HepG2 (cell line): ENCODE data around the gene CTXN3.

Experiments used
- AKNA ChIP-seq: sonication (generic); formaldehyde crosslinking; IDR thresholded peaks from 2 replicates; pipeline ENCODE4 v1.4.0; 2020; ENCODE audit warnings: missing genetic modification reagents, borderline replicate concordance
- CTCF ChIP-seq: sonication (generic); formaldehyde crosslinking; IDR thresholded peaks from 2 replicates; pipeline ENCODE4 v1.5.0; 2020; ENCODE audit warnings: mild to moderate bottlenecking, missing genetic modification reagents, moderate library complexity
- GATAD1 ChIP-seq: IDR thresholded peaks from 2 replicates; pipeline ENCODE4 v1.6.1; 2016; ENCODE audit warnings: missing genetic modification reagents, missing compliant biosample characterization
- JUN ChIP-seq: sonication (generic); formaldehyde crosslinking; IDR thresholded peaks from 2 replicates; pipeline ENCODE4 v1.4.0; 2020; ENCODE audit warnings: mild to moderate bottlenecking, missing genetic modification reagents
- MATR3 ChIP-seq: sonication (generic); formaldehyde crosslinking; IDR thresholded peaks from 2 replicates; pipeline ENCODE4 v1.4.0; 2020; ENCODE audit warnings: missing genetic modification reagents
- RAD21 ChIP-seq: fragments of 450-650 bp; formaldehyde crosslinking; IDR thresholded peaks from 2 replicates; pipeline ENCODE4 v1.5.0; 2020; ENCODE audit warnings: mild to moderate bottlenecking
- SUZ12 ChIP-seq: fragments of 150-350 bp; IDR thresholded peaks from 2 replicates; pipeline ENCODE4 v1.6.1; 2014; ENCODE audit warnings: low read depth, low read length
- TCF12 ChIP-seq, 2 experiments: fragments of 450-650 bp in 1 of 2; sonication (generic) in 1 of 2; formaldehyde crosslinking in 1 of 2; IDR thresholded peaks; 2 replicates each; pipeline versions ENCODE4 v1.6.1 to v1.8.0; 2017 to 2022; ENCODE audit warnings: antibody characterized with exemption in 1 of 2, mild to moderate bottlenecking in 1 of 2, missing genetic modification reagents in 1 of 2, moderate library complexity in 1 of 2
- TEAD2 ChIP-seq: sonication (generic); formaldehyde crosslinking; IDR thresholded peaks from 2 replicates; pipeline ENCODE4 v1.9.0; 2021; ENCODE audit warnings: missing genetic modification reagents
- TGIF2 ChIP-seq: IDR thresholded peaks from 2 replicates; pipeline ENCODE4 v1.6.1; 2016; ENCODE audit warnings: control low read depth, missing compliant biosample characterization
- ZBTB33 ChIP-seq: sonication (generic); formaldehyde crosslinking; IDR thresholded peaks from 2 replicates; pipeline ENCODE4 v1.4.0; 2020; ENCODE audit warnings: missing genetic modification reagents
- TF ChIP-seq, protein P1 (sequence below): IDR thresholded peaks from 2 replicates; pipeline ENCODE4 v1.6.1; 2016; ENCODE audit warnings: low read depth, missing genetic modification reagents, missing compliant biosample characterization
- TF ChIP-seq, protein P2 (sequence below), 2 experiments: sonication (generic) in 1 of 2; formaldehyde crosslinking in 1 of 2; IDR thresholded peaks; 2 replicates each; pipeline versions ENCODE4 v1.5.1 to v1.6.1; 2011 to 2020; ENCODE audit warnings: borderline replicate concordance in 1 of 2, low read depth in 1 of 2, low read length in 1 of 2, mild to moderate bottlenecking in 1 of 2, missing genetic modification reagents in 1 of 2, moderate library complexity in 1 of 2

DNA sequence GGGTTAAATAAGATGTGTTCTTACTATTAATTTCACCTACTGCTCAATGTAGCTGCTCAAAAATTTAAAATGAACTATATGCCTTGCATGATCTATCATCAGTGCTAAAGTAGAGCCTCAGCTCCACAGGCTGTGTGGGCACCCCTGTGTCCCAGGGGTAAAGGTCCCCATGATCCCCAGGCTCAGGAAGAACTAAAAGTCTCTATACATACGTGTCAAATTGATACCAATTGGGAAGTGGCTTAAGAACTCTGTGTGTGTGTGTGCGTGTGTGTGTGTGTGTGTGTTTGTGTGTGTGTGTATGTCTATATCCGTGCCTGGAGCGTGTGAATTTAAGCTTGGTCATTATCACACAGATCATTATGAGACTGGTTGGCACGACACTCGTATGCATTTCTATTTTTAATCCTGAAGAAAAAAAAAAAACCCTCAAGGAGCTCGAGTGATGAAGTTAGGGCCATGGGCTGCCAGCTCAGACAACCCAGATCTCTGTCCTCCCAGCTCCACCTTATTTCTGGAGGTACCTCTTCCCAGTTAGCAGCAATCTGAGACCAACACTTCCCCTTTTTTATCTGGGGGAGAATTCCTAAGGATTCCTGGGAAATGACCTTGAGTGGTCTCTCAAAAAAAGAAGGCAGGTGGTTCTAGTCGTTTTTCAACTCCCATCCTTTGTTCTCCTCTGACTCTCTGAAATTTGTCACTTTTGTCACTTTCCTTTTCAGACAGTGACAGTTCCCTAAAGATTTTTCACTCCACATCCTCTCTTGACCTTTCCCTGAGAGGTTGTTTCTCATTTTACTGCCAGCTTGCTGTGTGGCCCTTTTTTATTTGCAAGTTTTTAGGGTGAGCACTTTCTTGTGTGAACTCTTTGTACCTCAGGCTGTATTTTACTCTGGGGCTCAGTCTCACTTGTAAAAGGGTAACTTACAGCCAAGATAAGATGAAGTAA, 45.7 kb upstream of the CTXN3 start:
- TF ChIP-seq AKNA (CRISPR knock-in tag) (no peak), MATR3 (CRISPR knock-in tag) (no peak), SUZ12 (no peak), GATAD1 (CRISPR knock-in tag) (no peak), RAD21 (CRISPR knock-in tag) (no peak), CTCF (no peak), TCF12 (IDR thresholded peaks at IDR 0.05) (no peak), TCF12 (CRISPR knock-in tag; IDR thresholded peaks at IDR 0.05) (no peak), JUN (CRISPR knock-in tag) (no peak), TEAD2 (CRISPR knock-in tag) (no peak), ZBTB33 (CRISPR knock-in tag) (no peak), TGIF2 (CRISPR knock-in tag) (no peak)
- TF ChIP-seq, protein P1, sequence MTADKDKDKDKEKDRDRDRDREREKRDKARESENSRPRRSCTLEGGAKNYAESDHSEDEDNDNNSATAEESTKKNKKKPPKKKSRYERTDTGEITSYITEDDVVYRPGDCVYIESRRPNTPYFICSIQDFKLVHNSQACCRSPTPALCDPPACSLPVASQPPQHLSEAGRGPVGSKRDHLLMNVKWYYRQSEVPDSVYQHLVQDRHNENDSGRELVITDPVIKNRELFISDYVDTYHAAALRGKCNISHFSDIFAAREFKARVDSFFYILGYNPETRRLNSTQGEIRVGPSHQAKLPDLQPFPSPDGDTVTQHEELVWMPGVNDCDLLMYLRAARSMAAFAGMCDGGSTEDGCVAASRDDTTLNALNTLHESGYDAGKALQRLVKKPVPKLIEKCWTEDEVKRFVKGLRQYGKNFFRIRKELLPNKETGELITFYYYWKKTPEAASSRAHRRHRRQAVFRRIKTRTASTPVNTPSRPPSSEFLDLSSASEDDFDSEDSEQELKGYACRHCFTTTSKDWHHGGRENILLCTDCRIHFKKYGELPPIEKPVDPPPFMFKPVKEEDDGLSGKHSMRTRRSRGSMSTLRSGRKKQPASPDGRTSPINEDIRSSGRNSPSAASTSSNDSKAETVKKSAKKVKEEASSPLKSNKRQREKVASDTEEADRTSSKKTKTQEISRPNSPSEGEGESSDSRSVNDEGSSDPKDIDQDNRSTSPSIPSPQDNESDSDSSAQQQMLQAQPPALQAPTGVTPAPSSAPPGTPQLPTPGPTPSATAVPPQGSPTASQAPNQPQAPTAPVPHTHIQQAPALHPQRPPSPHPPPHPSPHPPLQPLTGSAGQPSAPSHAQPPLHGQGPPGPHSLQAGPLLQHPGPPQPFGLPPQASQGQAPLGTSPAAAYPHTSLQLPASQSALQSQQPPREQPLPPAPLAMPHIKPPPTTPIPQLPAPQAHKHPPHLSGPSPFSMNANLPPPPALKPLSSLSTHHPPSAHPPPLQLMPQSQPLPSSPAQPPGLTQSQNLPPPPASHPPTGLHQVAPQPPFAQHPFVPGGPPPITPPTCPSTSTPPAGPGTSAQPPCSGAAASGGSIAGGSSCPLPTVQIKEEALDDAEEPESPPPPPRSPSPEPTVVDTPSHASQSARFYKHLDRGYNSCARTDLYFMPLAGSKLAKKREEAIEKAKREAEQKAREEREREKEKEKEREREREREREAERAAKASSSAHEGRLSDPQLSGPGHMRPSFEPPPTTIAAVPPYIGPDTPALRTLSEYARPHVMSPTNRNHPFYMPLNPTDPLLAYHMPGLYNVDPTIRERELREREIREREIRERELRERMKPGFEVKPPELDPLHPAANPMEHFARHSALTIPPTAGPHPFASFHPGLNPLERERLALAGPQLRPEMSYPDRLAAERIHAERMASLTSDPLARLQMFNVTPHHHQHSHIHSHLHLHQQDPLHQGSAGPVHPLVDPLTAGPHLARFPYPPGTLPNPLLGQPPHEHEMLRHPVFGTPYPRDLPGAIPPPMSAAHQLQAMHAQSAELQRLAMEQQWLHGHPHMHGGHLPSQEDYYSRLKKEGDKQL (CRISPR knock-in tag) = no peak
- TF ChIP-seq, protein P2, sequence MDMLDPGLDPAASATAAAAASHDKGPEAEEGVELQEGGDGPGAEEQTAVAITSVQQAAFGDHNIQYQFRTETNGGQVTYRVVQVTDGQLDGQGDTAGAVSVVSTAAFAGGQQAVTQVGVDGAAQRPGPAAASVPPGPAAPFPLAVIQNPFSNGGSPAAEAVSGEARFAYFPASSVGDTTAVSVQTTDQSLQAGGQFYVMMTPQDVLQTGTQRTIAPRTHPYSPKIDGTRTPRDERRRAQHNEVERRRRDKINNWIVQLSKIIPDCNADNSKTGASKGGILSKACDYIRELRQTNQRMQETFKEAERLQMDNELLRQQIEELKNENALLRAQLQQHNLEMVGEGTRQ (IDR thresholded peaks at IDR 0.05; ENCODE audit: low read depth, low read length) = no peak
- TF ChIP-seq, protein P2 (CRISPR knock-in tag; IDR thresholded peaks at IDR 0.05; ENCODE audit: borderline replicate concordance) = no peak
